Hindlimb muscle (tissue), 1 donor: ENCODE results near the gene CLASP2. TPM values are rescaled to one million over a fixed set of nuclear protein-coding genes. Genes with fewer than 3 reads are reported as not detected.
"Not testable (repeated sequence)": the region's sequence is repeated elsewhere in the genome, so short reads cannot be mapped to it uniquely, and the experiment has no call there.

Experiments used
- DNase-seq: peaks from one replicate; pipeline ENCODE4 v3.0.0-alpha.2; 2013
- polyA plus RNA-seq: library from polyadenylated mRNA; unstranded; fragments of 120-200 nt; gene quantifications from one replicate; pipeline ENCODE4 v1.2.1, GENCODE V29; 2013; ENCODE audit not compliant: insufficient read length

The CLASP2 gene
- polyA plus RNA-seq, 1 donor = 49.0 TPM

DNA sequence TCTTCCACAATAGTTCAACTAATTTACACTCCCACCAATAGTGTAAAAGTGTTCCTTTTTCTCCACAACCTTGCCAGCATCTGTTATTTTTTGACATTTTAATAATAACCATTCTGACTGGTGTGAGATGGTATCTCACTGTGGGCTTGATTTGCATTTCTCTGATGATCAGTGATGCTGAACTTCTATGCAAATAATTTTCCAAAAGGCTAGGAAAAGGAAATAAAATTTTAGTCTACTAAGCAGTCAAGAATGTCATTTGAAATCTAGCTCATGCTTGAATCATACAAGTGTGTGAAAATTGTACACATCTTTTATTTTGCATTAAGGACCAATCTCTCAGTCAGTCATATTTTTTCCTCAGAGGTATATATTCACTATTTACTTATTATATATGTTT is 176.1 kb downstream of the CLASP2 start:
- DNase-seq = no peak

DNA sequence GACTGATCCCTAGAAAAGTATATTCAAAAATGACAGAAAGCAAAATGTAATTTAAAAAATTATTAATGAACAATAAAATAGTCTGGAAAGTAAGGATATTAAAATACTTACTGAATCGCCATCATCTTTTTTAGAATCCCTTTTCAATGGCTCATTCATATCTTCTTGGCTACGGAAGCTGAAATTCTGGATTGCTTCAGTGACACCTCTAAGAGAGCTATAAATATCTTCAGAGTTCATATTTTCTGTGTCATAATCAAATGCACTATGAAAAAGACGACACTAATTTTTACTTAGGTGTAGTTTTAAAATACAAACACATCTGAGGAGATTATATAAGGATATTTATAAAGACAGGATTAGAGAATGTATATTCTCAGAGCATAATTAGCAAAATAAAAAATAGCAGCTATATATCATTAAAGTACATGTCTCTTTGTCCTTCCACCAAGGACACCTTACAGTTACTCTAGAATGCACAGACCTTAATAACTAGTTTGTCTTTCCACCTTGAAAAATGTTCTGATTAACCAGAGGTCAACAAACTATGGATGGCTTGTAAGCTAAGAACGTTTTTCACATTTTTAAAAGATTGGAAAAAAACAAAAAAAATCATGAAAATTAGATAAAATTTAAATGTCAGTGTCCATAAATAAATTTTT is 179.2 kb downstream of the CLASP2 start:
- DNase-seq = no peak

DNA sequence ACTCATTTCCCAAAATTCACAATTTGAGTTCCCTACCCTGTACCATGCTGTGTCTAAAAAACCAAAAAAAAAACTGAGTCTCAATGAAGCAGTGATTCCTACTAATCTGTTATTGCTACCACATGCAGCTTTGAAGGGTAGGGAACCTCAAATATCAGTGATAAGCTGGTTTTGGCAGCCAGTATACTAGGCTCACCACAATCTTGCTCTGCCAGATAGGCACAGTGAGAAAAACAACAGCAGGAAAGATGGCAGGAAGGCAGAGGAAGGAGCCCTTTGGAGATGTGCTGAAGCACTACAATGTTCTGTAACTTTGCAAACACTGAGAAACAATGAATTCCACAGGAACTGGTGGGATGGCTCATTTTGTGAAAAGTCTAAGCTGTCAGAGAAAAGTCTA is 180.9 kb downstream of the CLASP2 start:
- DNase-seq = no peak

DNA sequence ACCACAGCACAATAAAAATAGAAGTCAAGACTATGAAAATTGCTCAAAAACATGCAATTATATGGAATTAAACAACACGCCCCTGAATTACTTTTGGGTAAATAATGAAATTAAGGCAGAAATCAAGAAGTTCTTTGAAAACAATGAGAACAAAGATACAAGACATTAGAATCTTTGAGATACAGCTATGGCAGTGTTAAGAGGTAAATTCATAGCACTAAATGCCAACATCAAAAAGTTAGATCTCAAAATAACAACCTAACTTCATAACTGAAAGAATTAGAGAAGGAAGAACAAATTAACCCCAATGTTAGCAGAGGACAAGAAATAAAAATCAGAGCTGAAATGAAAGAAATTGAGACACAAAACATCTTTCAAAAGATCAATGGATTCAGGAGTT is 191.3 kb downstream of the CLASP2 start:
- DNase-seq = no peak

DNA sequence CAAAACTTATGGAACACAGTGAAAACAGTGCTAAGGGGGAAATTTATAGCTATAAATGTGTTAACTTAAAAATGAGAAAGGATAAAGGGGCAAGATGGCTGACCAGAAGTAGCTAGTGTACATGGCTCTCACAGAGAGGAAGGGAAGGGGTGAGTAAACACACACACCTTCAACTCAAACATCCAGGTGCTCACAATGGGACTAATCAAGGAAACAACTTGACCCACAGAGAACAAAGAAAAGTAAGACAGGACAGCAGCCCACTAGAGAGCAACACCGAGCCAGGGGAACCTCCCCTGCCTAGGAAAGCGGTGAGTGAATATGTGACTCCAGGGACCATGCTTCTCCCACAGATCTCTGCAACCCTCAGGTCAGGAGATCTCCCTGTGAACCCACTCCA is 192.8 kb downstream of the CLASP2 start:
- DNase-seq = no peak

DNA sequence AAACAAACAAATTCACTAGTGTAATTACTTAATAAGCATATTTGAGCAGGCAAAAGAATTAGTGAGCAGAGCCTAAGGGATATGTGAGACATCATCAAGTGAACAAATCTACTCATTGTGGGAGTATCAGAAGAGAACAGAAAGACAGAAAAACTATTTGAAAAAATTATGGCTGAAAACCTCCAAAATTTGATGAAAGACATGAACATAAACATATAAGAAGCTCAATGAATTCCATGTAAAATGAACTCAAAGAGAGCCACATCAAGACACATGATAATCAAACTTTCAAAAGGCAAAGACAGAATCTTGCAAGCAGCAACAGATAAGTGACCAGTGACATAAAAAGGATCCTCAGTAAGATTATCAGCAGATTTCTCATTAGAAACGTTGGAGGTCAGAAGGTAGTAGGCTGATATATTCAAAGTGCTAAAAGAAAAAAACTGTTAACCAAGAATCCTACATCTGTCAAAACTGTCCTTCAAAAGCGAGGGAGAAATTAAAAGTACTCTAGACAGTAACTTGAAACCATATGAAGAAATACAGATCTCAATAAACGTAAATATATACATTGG is 194.9 kb downstream of the CLASP2 start:
- DNase-seq = no peak

DNA sequence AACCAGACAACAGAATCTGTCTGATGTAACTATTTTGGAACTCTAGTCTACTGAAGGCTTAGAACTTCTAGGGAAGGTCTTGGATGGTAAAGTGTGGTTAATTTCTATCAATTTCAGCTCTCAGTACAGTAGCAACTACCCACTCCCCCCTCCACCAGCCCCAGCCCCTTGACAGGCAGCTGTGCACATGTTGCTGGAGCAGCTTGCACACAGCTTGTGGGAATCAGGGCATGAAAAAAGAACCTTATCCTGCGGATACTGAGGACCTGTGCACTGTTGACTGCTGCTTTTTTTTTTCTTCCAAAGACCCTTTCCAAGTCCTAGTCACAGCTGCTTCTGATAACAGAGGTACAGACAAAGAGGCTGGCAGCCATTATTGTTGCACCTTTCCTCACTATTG is 196.3 kb downstream of the CLASP2 start:
- DNase-seq = no peak

DNA sequence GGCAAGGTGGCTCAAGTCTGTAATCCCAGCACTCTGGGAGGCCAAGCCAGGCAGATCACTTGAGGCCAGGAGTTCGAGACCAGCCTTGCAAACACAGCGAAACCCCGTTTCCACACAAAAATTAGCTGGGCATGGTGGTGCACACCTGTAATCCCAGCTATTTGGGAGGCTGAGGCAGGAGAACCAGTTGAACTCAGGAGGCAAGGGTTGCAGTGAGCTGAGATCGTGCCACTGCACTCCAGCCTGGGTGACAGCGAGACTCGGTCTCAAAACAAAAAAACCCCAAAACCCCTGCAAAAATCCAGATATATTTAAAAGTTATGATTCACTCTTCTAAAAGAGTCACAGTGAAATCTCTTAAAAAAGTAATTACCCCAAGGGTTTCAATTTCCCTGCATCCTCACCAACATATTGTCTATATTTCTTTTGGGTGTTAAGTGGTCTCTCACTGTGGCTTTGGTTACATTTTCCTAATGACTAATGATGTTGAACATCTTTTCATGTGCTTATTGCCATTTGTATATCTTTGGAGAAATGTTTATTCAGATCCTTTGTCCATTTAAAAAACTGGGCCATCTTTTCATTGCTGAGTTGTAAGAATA is 204.7 kb downstream of the CLASP2 start:
- no peak for DNase-seq

DNA sequence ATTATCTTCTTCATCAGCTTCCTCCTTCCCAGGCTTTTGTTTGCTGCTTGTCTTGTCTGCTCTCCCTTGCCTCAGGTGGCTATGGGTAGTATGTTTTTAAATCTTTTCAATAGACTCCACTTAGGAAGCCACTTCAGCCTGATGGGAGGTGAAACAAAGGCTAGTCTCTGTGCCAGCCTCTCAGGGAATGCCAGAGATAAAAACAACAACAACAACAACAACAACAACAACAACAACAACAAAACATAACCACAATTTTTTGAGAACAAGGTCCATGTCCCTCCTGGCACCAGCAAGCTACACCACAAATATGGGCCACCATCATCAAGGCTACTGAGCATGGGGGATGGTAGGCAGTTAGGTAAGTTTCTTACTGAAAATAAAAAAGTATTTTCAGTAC is 213.0 kb downstream of the CLASP2 start:
- no peak for DNase-seq

DNA sequence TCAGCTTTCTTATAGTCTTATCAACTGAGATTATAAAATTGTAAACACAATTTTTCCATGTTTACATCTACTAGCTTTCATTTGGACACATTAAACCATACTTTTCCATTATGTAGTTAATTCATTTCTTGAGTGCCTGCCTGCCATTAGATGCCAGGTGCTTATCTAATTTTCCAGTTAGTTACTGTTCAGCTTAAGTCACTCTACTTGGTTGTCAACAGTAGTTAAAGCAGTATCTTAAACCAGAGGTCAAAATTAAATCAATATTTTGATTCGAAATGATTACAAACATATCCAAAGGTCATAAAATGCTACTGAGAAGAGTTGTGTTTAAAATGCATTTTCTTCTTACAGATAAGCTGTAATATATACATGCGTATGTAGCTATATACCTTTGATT is 221.6 kb downstream of the CLASP2 start:
- DNase-seq = no peak

DNA sequence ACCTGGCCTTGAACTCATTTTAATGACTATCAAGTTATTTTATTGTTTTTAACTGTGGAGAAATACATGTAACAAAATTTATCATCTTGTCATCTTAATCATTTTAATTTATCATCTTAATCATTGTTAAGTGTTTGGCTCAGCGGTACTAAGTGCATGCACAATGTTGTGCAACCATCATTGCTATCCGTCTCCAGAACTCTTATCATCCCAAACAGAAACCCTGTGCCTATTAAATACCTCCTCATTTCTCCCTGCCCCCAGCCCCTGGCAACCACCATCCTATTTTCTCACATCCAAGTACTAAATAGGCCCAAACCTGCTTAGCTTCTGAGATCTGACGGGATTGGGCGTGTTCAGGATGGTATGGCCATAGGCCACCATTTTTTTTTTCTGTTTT is 226.3 kb downstream of the CLASP2 start:
- no peak for DNase-seq

DNA sequence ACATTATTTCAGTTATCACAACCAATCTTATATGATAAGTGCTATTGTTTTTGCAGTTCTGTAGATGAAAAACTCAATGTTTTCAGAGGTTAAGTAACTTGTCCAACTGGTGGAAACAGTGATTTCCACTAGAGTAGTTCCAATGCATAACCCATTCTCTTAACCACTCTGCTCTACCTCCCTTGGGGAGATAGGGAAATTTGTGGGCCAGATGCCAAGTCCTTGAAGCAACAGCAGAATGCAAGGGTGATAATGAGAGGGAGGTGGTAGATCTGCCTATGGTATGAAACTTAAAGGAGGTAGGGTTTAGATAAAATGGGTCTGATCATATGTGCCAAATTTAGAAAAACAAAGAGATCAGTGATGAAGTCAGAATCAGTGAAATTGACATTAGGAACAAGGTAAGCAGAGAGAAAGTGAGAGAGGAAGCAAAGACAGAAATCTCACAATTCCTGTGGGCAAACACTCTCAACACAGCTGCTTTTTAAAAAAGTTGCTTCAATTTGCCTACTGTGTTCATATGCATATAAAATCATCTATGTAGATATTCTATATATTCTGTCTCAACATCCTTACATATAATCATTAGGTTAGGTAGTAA is 227.3 kb downstream of the CLASP2 start:
- no peak for DNase-seq

DNA sequence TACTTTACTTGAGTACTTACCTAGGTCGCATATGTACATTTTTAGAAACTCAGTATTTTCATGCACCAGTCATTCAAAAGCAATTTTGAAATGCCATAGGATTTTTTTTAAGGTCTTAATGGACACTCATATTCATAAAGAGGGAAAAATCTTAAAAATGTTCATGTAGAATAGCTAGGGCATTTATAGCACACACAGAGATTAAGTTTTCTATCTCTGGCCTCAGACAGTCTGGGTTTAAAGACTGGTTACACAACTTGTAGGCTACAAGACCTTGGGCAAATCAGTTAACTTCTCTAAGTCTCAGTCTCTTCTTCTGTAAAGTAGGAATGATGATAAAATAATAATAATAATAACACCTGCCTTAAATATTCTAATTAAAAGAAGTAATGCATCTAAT is 229.4 kb downstream of the CLASP2 start:
- DNase-seq = no peak

DNA sequence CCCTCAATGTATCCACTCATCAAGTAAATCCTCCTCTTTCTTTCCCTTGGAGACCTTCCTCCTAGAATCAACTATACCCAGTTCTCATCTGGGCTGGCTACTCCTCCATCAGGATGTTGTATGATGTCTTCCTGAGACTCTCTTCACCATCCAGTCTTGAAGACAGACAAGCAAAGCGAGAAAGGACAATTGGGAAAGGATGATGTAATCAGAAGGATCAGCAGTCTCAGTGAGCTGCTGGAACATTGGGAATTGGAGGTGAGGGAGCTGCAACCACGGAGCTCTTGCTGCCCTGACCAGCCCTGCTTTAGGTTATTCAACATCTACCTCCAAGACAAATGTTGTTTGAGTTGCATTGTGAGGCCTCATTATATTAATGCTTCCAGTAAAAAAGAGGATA is 229.8 kb downstream of the CLASP2 start:
- DNase-seq = no peak

DNA sequence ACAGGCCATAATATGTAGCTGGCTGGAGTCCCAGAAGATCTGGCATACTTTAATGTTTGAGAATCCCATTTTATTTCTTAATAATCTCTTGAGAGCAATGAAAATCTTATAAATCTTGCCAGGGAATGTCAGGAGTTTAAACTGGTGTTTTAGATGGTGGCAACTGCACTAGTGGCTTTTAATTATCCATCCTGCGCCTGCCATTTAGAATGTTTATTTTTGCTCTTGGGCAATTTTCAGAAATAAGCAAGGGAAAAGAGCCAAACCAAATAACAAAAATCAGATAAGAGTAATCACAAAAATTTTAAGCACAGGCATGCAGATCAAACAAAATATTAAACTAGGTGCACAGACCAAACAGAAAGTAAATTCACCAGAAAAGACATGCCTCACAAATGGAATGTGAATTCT is 235.9 kb downstream of the CLASP2 start:
- no peak for DNase-seq

DNA sequence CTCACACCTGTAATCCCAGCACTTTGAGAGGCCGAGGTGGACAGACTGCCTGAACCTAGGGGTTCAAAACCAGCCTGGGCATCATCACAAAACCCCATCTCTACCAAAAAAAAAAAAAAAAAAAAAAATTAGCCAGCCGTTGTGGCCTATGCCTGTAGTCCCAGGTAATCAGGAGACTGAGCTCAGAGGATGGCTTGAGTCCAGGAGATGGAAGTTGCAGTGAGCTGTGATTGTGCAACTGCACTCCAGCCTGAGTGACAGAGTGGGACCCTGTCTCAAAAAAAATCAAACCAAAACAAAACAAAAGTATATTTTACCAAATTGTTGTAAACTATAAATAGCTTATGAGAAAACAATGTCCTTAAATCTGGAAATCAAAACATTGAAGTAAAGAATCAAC is 243.2 kb downstream of the CLASP2 start:
- DNase-seq = no peak

DNA sequence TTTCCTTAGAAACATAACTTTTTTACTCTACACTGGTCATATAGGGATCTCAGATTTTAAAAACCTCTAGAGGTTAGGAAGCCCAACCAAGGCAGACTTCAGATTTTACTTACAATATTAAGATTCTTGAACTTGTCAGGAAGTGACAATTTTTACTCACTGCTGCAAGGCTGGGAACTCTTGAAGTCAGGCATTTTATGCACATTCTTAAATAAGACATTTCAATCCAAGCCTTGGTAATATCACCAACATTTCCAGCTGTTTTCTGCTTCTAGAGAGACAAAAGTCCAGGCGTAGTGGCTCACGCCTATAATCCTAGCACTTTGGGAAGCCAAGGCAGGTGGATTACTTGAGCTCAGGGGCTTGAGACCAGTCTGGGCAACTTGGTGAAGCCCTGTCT is 244.2 kb downstream of the CLASP2 start:
- DNase-seq = no peak

DNA sequence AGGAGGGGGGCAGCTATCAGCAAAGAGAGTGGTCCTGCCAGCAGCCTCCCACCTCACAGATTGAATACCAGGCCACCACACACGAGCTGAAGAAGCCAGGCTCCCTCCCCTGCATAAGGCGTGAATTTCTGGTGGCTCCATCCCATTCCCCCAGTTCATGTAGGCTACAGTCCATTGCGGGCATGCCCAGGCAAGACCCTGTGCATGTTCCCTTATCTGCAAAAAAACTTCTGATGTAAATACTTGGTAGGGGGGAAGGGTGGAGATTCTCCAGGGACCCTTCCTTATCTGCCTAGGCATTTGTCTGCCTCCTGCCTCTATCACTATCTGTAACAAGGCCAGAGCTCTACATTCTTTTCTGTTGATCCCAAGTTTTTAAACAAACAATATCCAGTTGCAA is 250.3 kb downstream of the CLASP2 start:
- no peak for DNase-seq

DNA sequence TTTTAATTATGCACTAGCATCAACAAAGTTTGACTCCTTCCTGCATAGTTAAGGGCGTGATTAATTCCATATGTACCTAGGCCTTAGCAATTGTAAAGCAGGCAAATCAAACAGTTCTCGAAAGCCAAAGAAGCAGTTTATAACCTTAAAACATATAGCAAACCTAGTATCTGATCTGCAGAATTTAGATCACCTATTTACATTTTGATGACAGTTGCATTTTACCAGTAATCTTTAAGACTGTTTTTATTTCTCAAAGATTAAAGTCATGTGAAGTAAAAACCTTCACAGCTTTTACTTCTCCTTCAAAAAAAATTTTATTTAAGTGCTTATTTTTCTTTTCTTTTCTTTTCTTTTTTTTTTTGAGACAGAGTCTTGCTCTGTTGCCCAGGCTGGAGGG is 257.0 kb downstream of the CLASP2 start:
- DNase-seq = no peak

DNA sequence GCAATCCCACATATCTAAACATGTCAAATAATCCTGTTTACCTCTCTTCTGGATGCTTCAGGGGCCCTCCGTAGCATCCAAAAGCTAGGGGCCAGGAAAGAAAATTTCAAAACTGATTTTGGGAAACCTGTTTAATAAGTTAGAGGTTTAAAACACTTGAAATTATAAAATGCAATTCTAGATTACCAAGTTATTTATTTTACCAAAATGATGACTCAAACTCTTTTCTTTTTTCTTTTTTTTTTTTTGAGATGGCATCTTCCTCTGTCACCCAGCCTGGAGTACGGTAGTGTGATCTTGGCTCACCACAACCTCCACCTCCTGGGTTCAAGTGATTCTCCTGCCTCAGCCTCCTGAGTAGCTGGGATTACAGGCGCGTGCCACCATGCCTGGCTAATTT is 258.5 kb downstream of the CLASP2 start:
- DNase-seq = not testable (repeated sequence)

DNA sequence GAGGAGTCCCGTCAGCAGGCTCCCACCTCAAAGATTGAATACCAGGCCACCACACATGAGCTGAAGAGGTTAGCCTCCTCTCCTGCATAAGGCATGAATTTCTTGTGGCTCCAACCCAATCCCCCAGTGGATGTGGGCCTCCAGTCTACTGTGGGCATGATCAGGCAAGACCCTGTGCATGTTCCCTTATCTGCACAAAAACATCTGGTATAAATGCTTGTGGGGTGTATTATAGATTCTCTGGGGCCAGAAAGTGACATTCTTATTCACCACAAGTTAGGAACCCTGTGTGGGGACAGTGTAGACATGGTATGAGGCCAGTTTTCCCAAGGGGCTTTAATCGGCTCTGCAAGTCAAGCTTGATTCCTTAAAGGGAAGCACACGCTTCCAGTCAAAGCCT is 259.6 kb downstream of the CLASP2 start:
- DNase-seq = no peak

DNA sequence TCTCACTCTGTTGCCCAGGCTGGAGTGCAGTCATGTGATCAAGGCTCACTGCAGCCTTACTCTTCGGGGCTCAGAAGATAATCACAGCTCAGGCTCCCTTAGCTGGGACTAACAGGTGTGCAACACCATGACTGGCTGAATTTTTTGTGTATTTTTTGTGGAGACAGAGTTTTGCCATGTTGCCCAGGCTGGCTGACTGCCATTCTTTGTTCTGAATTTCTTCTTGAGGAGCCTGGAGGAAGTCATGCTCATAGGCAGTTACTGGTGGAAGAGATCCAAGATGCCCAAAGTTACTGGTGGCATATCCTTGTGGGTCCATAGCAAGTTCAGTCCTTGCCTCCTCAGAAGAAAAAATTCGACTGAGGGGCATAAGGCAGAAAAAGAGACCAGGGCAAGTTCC is 261.3 kb downstream of the CLASP2 start:
- no peak for DNase-seq

DNA sequence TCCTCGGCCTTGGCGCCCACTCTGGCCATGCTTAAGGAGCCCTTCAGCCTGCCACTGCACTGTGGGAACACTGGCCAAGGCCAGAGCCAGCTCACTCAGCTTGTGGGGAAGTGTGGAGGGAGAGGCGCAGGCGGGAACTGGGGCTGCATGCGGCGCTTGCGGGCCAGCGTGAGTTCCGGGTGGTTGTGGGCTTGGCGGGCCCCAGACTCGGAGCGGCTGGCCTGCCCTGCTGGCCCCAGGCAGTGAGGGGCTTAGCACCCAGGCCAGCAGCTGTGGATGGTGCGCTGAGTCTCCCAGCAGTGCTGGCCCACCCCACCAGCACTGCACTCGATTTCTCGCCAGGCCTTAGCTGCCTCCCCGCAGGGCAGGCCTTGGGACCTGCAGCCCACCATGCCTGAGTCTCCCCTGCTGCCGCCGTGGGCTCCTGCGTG is 264.7 kb downstream of the CLASP2 start:
- DNase-seq = no peak

DNA sequence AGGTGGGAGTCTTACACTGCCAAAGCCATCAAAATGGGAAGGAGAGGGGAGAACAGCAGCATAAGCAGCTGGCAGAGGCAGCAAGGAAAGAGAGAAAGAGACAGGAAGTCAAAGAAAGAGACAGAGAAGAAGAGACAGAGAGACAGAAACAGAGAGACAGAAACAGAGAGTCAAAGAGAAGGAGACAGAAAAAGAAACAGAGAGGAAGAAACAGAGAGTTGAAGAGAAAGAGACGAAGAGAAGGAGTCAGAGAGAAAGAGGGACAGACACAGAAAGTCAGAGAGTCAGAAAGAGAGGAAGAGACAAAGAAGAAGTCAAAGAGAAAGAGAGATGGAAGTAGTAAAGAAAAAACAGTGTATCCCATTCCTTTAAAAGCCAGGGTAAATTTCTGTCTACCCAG is 266.1 kb downstream of the CLASP2 start:
- not testable (repeated sequence) for DNase-seq
